ENCODE measurements around the gene GMDS. TPM values are rescaled to one million over a fixed set of nuclear protein-coding genes. Genes with fewer than 3 reads are reported as not detected.

Gene GMDS
- total RNA-seq, 2 donors from 2014 or later, result 25.4 to 29.5 TPM

DNA sequence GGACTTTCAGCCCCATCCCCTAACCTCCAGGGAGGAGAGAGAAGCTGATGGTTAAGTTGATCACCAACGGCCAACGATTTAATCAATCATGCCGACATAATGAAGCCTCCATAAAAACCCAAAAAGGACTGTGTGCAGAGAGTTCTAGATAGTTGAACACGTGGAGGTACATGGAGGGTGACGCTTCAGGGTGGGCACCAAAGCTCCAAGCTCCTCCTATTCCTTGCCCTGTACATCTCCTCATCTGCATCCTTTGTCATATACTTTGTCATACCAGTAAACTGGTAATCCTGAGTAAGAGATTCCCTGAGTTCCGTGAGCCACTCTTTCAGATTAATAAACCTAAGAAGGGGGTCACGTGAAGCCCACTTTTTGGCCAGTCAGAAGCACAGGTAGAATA, 3.7 kb upstream of the GMDS start:
- H3K9me3 ChIP-seq (ENCODE audit: control insufficient read depth, low read length), result no peaks in the 10 kb centered on the region
- H3K4me3 ChIP-seq (ENCODE audit: low read length), result no peak overlapping the region
- H3K9ac ChIP-seq (ENCODE audit: extremely low read depth, low read length, poor library complexity, severe bottlenecking), result no peak overlapping the region
- peaks cover 11% of the 10 kb centered on the region for H3K4me1 Mint-ChIP-seq
- H3K27me3 ChIP-seq (ENCODE audit: control insufficient read depth, insufficient read depth, low read length, poor library complexity, severe bottlenecking), result no peaks in the 10 kb centered on the region
- H3K36me3 Mint-ChIP-seq (ENCODE audit: low read depth), result peaks cover 5% of the 10 kb centered on the region
- TF ChIP-seq, protein P1, sequence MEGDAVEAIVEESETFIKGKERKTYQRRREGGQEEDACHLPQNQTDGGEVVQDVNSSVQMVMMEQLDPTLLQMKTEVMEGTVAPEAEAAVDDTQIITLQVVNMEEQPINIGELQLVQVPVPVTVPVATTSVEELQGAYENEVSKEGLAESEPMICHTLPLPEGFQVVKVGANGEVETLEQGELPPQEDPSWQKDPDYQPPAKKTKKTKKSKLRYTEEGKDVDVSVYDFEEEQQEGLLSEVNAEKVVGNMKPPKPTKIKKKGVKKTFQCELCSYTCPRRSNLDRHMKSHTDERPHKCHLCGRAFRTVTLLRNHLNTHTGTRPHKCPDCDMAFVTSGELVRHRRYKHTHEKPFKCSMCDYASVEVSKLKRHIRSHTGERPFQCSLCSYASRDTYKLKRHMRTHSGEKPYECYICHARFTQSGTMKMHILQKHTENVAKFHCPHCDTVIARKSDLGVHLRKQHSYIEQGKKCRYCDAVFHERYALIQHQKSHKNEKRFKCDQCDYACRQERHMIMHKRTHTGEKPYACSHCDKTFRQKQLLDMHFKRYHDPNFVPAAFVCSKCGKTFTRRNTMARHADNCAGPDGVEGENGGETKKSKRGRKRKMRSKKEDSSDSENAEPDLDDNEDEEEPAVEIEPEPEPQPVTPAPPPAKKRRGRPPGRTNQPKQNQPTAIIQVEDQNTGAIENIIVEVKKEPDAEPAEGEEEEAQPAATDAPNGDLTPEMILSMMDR (conservative IDR thresholded peaks at IDR 0.05), result no peak
- H3K4me3 Mint-ChIP-seq, result no peak overlapping the region
- peaks cover 7% of the 10 kb centered on the region for H3K27me3 Mint-ChIP-seq (ENCODE audit: insufficient read depth)
- H3K27ac ChIP-seq (ENCODE audit: low read depth, low read length), result no peak overlapping the region
- no peaks in the 10 kb centered on the region for H3K36me3 ChIP-seq (ENCODE audit: control insufficient read depth, insufficient read depth, low read length)
- DNase-seq, result no peak
- WGBS, 2 experiments (ENCODE audit: insufficient coverage in 1 of 2, insufficient read length in 1 of 2), result 95 to 98% methylated on average over 5 to 7 of the region's 7 CpGs
- no peaks in the 10 kb centered on the region for H3K9me3 Mint-ChIP-seq
- no peak overlapping the region for H3K27ac Mint-ChIP-seq
- H3K4me1 ChIP-seq (ENCODE audit: control insufficient read depth, insufficient read depth, low read length), result no peaks in the 10 kb centered on the region

DNA sequence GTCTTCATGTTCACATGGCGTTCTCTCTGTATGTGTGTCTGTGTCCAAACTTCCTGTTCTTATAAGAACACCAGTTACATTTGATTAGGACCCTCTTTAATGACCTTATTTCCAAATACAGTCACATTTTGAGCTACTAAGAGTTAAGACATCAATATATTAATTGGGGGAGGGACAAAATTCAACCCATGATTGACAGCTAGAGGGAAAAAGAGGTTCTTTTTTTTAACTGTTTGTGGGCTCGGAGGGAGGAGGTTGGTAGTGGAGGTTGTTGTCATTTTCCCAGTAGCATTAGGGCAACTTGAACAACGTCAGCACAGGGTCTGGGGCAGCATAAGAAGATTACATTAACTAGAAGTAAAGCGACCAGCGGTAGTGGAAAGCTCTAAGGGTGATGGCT, 2.3 kb upstream of the GMDS start:
- Mint-ChIP-seq H3K4me3 (no peak overlapping the region), H3K36me3 (ENCODE audit: low read depth) (peaks cover 4% of the 10 kb centered on the region), H3K27me3 (ENCODE audit: insufficient read depth) (peaks cover 10% of the 10 kb centered on the region), H3K9me3 (no peaks in the 10 kb centered on the region), H3K27ac (no peak overlapping the region), H3K4me1 (peaks cover 13% of the 10 kb centered on the region)
- H3K9ac ChIP-seq (ENCODE audit: extremely low read depth, low read length, poor library complexity, severe bottlenecking), result no peak overlapping the region
- TF ChIP-seq, protein P1 (conservative IDR thresholded peaks at IDR 0.05), result no peak
- H3K27me3 ChIP-seq (ENCODE audit: control insufficient read depth, insufficient read depth, low read length, poor library complexity, severe bottlenecking), result no peaks in the 10 kb centered on the region
- H3K9me3 ChIP-seq (ENCODE audit: control insufficient read depth, low read length), result no peaks in the 10 kb centered on the region
- no peaks in the 10 kb centered on the region for H3K4me1 ChIP-seq (ENCODE audit: control insufficient read depth, insufficient read depth, low read length)
- DNase-seq, result no peak
- no peaks in the 10 kb centered on the region for H3K36me3 ChIP-seq (ENCODE audit: control insufficient read depth, insufficient read depth, low read length)
- no peak overlapping the region for H3K4me3 ChIP-seq (ENCODE audit: low read length)
- WGBS, 2 experiments (ENCODE audit: insufficient coverage in 1 of 2, insufficient read length in 1 of 2), result 88 to 100% methylated on average over 4 to 5 of the region's 5 CpGs
- no peak overlapping the region for H3K27ac ChIP-seq (ENCODE audit: low read depth, low read length)

DNA sequence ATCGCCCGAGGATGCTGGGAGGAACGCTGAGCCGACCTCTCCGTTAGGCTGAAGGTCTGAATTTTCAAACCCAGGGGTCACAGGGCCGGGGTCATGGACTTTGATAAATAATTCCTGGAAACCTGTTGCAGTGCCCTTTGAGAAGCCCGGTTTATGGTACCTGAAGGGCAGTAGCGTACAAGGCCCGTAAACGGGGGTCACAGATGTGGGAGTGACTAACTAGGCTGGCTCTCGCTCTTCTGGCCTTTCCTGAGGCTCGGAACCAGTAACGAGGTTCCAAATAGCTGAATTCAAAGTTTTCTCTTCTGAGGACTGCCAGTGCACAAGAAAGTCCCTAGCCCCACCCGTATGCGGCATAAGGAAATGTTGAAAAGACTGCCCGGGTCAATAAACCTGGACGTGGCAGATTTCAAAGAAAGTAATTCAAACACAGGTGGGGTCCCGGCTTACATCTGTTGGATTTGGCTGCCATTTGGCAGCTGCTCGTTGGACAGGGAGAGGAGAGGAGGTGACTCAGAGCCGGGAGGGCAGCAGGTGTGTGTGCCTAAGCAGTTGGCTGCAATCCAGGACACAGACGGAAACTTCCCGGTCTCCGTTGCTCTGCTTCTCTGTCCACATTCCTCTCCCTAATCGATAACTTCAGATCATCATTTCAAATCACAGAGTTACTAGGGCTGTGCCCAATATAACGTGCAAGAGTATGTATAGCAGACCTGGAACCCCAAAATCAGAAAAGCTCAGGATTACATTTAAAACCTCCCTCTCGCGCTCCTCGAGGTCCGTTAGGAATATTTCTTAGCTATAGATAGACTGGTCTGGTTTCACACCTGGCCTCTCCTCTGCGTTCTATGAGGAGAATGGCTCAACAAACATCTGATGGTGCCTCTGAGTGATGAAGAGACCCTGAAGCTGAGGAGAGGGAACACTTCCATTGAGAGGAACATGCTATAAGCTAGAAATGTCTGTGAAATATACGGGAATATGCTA, 765 bp upstream of the GMDS start:
- Histone ChIP-seq H3K36me3 (ENCODE audit: control insufficient read depth, insufficient read depth, low read length) (no peaks in the 10 kb centered on the region), H3K4me3 (ENCODE audit: low read length) (peak overlapping the region; percentile 96), H3K9ac (ENCODE audit: extremely low read depth, low read length, poor library complexity, severe bottlenecking) (peak overlapping the region; percentile 93), H3K27me3 (ENCODE audit: control insufficient read depth, insufficient read depth, low read length, poor library complexity, severe bottlenecking) (no peaks in the 10 kb centered on the region), H3K27ac (ENCODE audit: low read depth, low read length) (peak overlapping the region; percentile 2), H3K9me3 (ENCODE audit: control insufficient read depth, low read length) (no peaks in the 10 kb centered on the region), H3K4me1 (ENCODE audit: control insufficient read depth, insufficient read depth, low read length) (no peaks in the 10 kb centered on the region)
- Mint-ChIP-seq H3K4me1 (peaks cover 23% of the 10 kb centered on the region), H3K4me3 (peak overlapping the region; percentile 93), H3K9me3 (no peaks in the 10 kb centered on the region), H3K27me3 (ENCODE audit: insufficient read depth) (peaks cover 10% of the 10 kb centered on the region), H3K27ac (peak overlapping the region; percentile 96), H3K36me3 (ENCODE audit: low read depth) (no peaks in the 10 kb centered on the region)
- TF ChIP-seq, protein P1 (conservative IDR thresholded peaks at IDR 0.05), result no peak
- 20 to 23% methylated on average over 25 to 31 of the region's 31 CpGs for WGBS, 2 experiments (ENCODE audit: insufficient coverage in 1 of 2, insufficient read length in 1 of 2)
- DNase-seq, result peak; percentile 80

All from endodermal cell (in vitro differentiated cells).